ENCODE measurements around the gene PLD1. TPM values are rescaled to one million over a fixed set of nuclear protein-coding genes. Genes with fewer than 3 reads are reported as not detected.

The PLD1 gene
- total and polyA plus RNA-seq, 7 donors = 0.73 to 6.7 (median 1.9) TPM

- intact Hi-C loops (cut with DNase I) = no loop called here
- H3K4me3 ChIP-seq = no peak overlapping the region
Observed at GRCh38 chr3:171804618-171805389, 5.5 kb downstream of the PLD1 start.

GRCh38 chr3:171803044-171803443 is 7.2 kb downstream of the PLD1 start:
- no peaks in the 10 kb centered on the region for H3K9me3 ChIP-seq
- TF ChIP-seq CTCF (IDR thresholded peaks at IDR 0.05) = no peak
- ATAC-seq = no peak
- H3K36me3 ChIP-seq (ENCODE audit: insufficient read depth in 1 of 2, low read depth in 1 of 2) = no peaks in the 10 kb centered on the region
- H3K27me3 ChIP-seq (ENCODE audit: insufficient read depth in 3 of 3, low read length in 2 of 3) = no peaks in the 10 kb centered on the region
- 89 to 97% (median 90%) methylated on average over 4 of the region's 4 CpGs for WGBS, 3 donors
- intact Hi-C loops (cut with DNase I) = no loop called here
- H3K4me3 ChIP-seq = no peak overlapping the region
- no peaks in the 10 kb centered on the region for H3K4me1 ChIP-seq
- no peak for DNase-seq
- H3K27ac ChIP-seq = no peak overlapping the region

More at GRCh38 chr3:171804618-171805389, 5.5 kb downstream of the PLD1 start:
- 46 to 52% (median 50%) methylated on average over 6 of the region's 6 CpGs for WGBS, 3 donors
- ATAC-seq (peak in 1 of 4 donors; percentile 5), DNase-seq (no peak)
- Histone ChIP-seq H3K4me1 (peaks cover 9% of the 10 kb centered on the region), H3K36me3 (ENCODE audit: insufficient read depth in 1 of 2, low read depth in 1 of 2) (no peaks in the 10 kb centered on the region), H3K27ac (peak overlapping the region; percentile 44), H3K9me3 (no peaks in the 10 kb centered on the region), H3K27me3 (ENCODE audit: insufficient read depth in 3 of 3, low read length in 2 of 3) (no peaks in the 10 kb centered on the region)
- TF ChIP-seq CTCF (IDR thresholded peaks at IDR 0.05) = no peak

- DNase-seq (no peak), ATAC-seq (no peak)
- intact Hi-C loops (cut with DNase I) = no loop called here
- Histone ChIP-seq H3K4me3 (no peak overlapping the region), H3K27ac (no peak overlapping the region), H3K36me3 (ENCODE audit: insufficient read depth in 1 of 2, low read depth in 1 of 2) (no peaks in the 10 kb centered on the region), H3K9me3 (no peaks in the 10 kb centered on the region), H3K4me1 (no peaks in the 10 kb centered on the region), H3K27me3 (ENCODE audit: insufficient read depth in 3 of 3, low read length in 2 of 3) (no peaks in the 10 kb centered on the region)
- 87 to 93% (median 88%) methylated on average over 3 of the region's 3 CpGs for WGBS, 3 donors
- no peak for TF ChIP-seq CTCF (IDR thresholded peaks at IDR 0.05)
Observed at GRCh38 chr3:171802590-171802956, 7.7 kb downstream of the PLD1 start.

- Histone ChIP-seq H3K4me3 (no peak overlapping the region), H3K27me3 (ENCODE audit: insufficient read depth in 3 of 3, low read length in 2 of 3) (no peaks in the 10 kb centered on the region), H3K9me3 (no peaks in the 10 kb centered on the region), H3K4me1 (no peaks in the 10 kb centered on the region), H3K36me3 (ENCODE audit: insufficient read depth in 1 of 2, low read depth in 1 of 2) (no peaks in the 10 kb centered on the region), H3K27ac (no peak overlapping the region)
- intact Hi-C loops (cut with DNase I) = no loop called here
- no peak for DNase-seq
- TF ChIP-seq CTCF (IDR thresholded peaks at IDR 0.05) = no peak
- ATAC-seq = no peak
- WGBS, 3 donors = 51 to 55% (median 52%) methylated on average over 4 of the region's 4 CpGs
Observed at GRCh38 chr3:171801738-171802589, 8.3 kb downstream of the PLD1 start.

Measured in psoas muscle (tissue), 8 donors.